Measurements from ENCODE around the gene MT1B.

- TF ChIP-seq CTCF (IDR thresholded peaks at IDR 0.05; ENCODE audit: low read depth, low read length, poor library complexity, severe bottlenecking) (no peak), EZH2phosphoT487 (IDR thresholded peaks at IDR 0.05; ENCODE audit: borderline replicate concordance, low read length) (no peak)
Measured at GRCh38 chr16:56603589-56603988, 48.1 kb upstream of the MT1B start.
